CD4-positive, alpha-beta T cell (primary cell): ENCODE measurements around the gene GABRG2. TPM values are rescaled to one million over a fixed set of nuclear protein-coding genes. Genes with fewer than 3 reads are reported as not detected.

Experiments
- ATAC-seq: fragments of 200-7000 bp; cut with Tn5 transposase; one replicate; pipeline ENCODE4 v1.10.0; 2022; ENCODE audit warnings: mild to moderate bottlenecking; ENCODE audit not compliant: poor library complexity
- CTCF ChIA-PET: fragments of 350-600 bp; sonication (Branson Sonifier 250); formaldehyde crosslinking; loops from one replicate; lab custom pipeline; 2021; ENCODE audit warnings: antibody characterized with exemption, inconsistent platforms; lab: Charles Lee
- POLR2A ChIA-PET: fragments of 350-600 bp; sonication (Branson Sonifier 250); formaldehyde crosslinking; loops from one replicate; lab custom pipeline; 2021; ENCODE audit warnings: antibody characterized with exemption, inconsistent platforms; lab: Charles Lee
- DNase-seq, 14 experiments: peaks; one replicate each; pipeline ENCODE4 v3.0.0-alpha.2; 2013 to 2020; ENCODE audit warnings: mixed read lengths in 2 of 14
- H3K27ac ChIP-seq, 2 donors: one replicate each; pipeline versions ENCODE4 v1.5.1 to v1.7.0; 2013; ENCODE audit warnings: low read length in 2 of 2, low read depth in 1 of 2, mild to moderate bottlenecking in 1 of 2
- H3K27me3 ChIP-seq, 2 experiments: 1 replicate in 1 of 2; 2 replicates in 1 of 2; pipeline versions ENCODE4 v1.6.1 to v1.7.0; 2013; ENCODE audit warnings: low read length in 2 of 2, control low read depth in 1 of 2, mild to moderate bottlenecking in 1 of 2, moderate library complexity in 1 of 2; ENCODE audit not compliant: insufficient read depth in 2 of 2, control insufficient read depth in 1 of 2
- H3K36me3 ChIP-seq: one replicate; pipeline ENCODE4 v1.6.1; 2013; ENCODE audit warnings: low read length, control low read depth; ENCODE audit not compliant: insufficient read depth
- H3K4me1 ChIP-seq: one replicate; pipeline ENCODE4 v1.6.1; 2013; ENCODE audit warnings: low read length, control low read depth; ENCODE audit not compliant: insufficient read depth
- H3K4me3 ChIP-seq: one replicate; pipeline ENCODE4 v1.5.1; 2013; ENCODE audit warnings: mild to moderate bottlenecking, low read length, moderate library complexity
- H3K9me3 ChIP-seq, 2 experiments: 1 replicate in 1 of 2; 2 replicates in 1 of 2; pipeline versions ENCODE4 v1.6.1 to v1.7.0; 2013; ENCODE audit warnings: low read length in 2 of 2, mild to moderate bottlenecking in 2 of 2, control low read depth in 1 of 2, moderate library complexity in 1 of 2; ENCODE audit not compliant: control insufficient read depth in 1 of 2, insufficient read depth in 1 of 2
- H3K27ac Mint-ChIP-seq: one replicate; pipeline ENCODE4 v1.8.0; 2020; ENCODE audit warnings: mixed read lengths
- H3K27me3 Mint-ChIP-seq: one replicate; pipeline ENCODE4 v1.8.0; 2021; ENCODE audit warnings: mixed read lengths
- H3K36me3 Mint-ChIP-seq: one replicate; pipeline ENCODE4 v1.8.0; 2021; ENCODE audit warnings: low read depth, mixed read lengths
- H3K4me1 Mint-ChIP-seq: one replicate; pipeline ENCODE4 v1.8.0; 2021; ENCODE audit warnings: low read depth, mixed read lengths
- H3K4me3 Mint-ChIP-seq: one replicate; pipeline ENCODE4 v1.8.0; 2020; ENCODE audit warnings: mild to moderate bottlenecking, mixed read lengths
- H3K9me3 Mint-ChIP-seq: one replicate; pipeline ENCODE4 v1.8.0; 2020; ENCODE audit warnings: mixed read lengths
- CTCF ChIP-seq: fragments of 200-600 bp; IDR thresholded peaks from one replicate; pipeline ENCODE4 v1.8.0; 2022; ENCODE audit warnings: antibody characterized with exemption, mild to moderate bottlenecking
- intact Hi-C, 2 experiments: fragments of 100-400 bp; cut with DNase I in 1 of 2; cut with micrococcal nuclease in 1 of 2; formaldehyde crosslinking; loops; one replicate each; pipeline versions ENCODE4 v1.15.1 to v1.9.0; 2023 to 2025; cut with DNase I, micrococcal nuclease
- total RNA-seq, 174 experiments: library from RNA in 2 of 174; stranded (reverse) in 2 of 174; gene quantifications; one replicate each; pipeline ENCODE4 v1.2.3 and lab custom pipeline; 2021 to 2026

GABRG2 gene
- total RNA-seq, 2 experiments from 2014 or later: not detected

DNA sequence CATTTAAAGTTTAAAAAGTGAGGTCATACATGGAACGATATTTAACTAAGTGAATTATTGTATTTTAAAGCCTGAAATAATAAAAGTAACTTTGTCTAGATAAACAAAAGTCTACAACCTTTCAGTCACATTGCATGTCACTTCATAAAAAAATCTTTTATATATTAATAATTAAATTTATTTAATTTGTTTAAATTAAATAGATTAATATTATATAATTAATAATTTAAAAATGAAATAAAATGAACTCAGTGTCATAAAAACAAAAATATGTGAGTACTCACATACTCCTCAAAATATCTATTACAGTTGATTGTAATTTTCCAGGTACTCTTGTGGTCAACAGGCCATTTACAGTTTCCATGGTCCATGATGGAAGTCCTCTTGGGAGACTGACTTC lies 11.2 kb downstream of the GABRG2 start:
- H3K27ac Mint-ChIP-seq: no peak overlapping the region

DNA sequence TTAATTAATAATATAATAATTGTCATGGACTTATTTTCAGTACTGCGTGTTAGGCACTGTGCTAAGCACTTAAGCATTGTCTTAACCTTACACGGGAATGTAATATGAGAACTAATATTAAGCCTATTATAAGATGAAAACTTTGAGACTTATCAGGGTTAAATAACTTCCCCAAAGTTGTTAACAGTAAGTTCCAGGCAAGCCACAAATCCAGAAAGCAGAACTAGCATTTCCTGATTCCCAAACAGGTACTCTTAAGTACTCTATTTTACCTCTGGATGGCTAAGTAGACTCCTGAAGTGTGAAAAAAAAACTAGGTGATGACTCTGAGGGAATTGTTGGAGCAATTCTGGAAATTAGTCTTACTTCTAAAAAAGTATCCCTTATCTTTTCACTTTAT lies 23.8 kb downstream of the GABRG2 start:
- H3K4me3 Mint-ChIP-seq: no peak overlapping the region
- no peaks in the 10 kb centered on the region for H3K27me3 Mint-ChIP-seq
- Histone ChIP-seq H3K36me3 (no peaks in the 10 kb centered on the region), H3K4me1 (no peaks in the 10 kb centered on the region), H3K4me3 (no peak overlapping the region), H3K27ac (no peak overlapping the region), H3K27me3 (no peaks in the 10 kb centered on the region), H3K9me3 (no peaks in the 10 kb centered on the region)
- no peak for DNase-seq
- ChIA-PET POLR2A (no interaction called here), CTCF (no interaction called here)
- H3K9me3 Mint-ChIP-seq: peaks cover 4% of the 10 kb centered on the region
- H3K4me1 Mint-ChIP-seq: no peaks in the 10 kb centered on the region
- ATAC-seq: no peak
- no peaks in the 10 kb centered on the region for H3K36me3 Mint-ChIP-seq
- TF ChIP-seq CTCF: no peak
- no peak overlapping the region for H3K27ac Mint-ChIP-seq
- intact Hi-C loops: no loop called here

More for the DNA sequence above, 11.2 kb downstream of the GABRG2 start:
- Histone ChIP-seq H3K27me3 (no peaks in the 10 kb centered on the region), H3K4me3 (no peak overlapping the region), H3K36me3 (no peaks in the 10 kb centered on the region), H3K27ac (no peak overlapping the region), H3K9me3 (no peaks in the 10 kb centered on the region), H3K4me1 (no peaks in the 10 kb centered on the region)
- Mint-ChIP-seq H3K4me3 (no peak overlapping the region), H3K27me3 (no peaks in the 10 kb centered on the region), H3K4me1 (no peaks in the 10 kb centered on the region), H3K9me3 (peaks cover 5% of the 10 kb centered on the region), H3K36me3 (no peaks in the 10 kb centered on the region)
- no peak for TF ChIP-seq CTCF
- POLR2A ChIA-PET: no interaction called here
- intact Hi-C loops: no loop called here
- no peak for ATAC-seq
- DNase-seq: no peak
- CTCF ChIA-PET: no interaction called here

GRCh38 chr5:162096448-162096847 lies 28.9 kb downstream of the GABRG2 start:
- Histone ChIP-seq H3K9me3 (peaks cover 0 to 3% of the 10 kb centered on the region in 2 experiments), H3K4me1 (no peaks in the 10 kb centered on the region), H3K27ac (no peak overlapping the region), H3K4me3 (no peak overlapping the region), H3K27me3 (no peaks in the 10 kb centered on the region), H3K36me3 (no peaks in the 10 kb centered on the region)
- TF ChIP-seq CTCF: no peak
- no peak for DNase-seq
- H3K36me3 Mint-ChIP-seq: no peaks in the 10 kb centered on the region
- no peak overlapping the region for H3K4me3 Mint-ChIP-seq
- H3K9me3 Mint-ChIP-seq: no peaks in the 10 kb centered on the region
- no peak overlapping the region for H3K27ac Mint-ChIP-seq
- ChIA-PET CTCF (no interaction called here), POLR2A (no interaction called here)
- no peaks in the 10 kb centered on the region for H3K27me3 Mint-ChIP-seq
- intact Hi-C loops: no loop called here
- no peaks in the 10 kb centered on the region for H3K4me1 Mint-ChIP-seq
- no peak for ATAC-seq
